ENCODE measurements around the gene ABCD1. TPM values are rescaled to one million over a fixed set of nuclear protein-coding genes. Genes with fewer than 3 reads are reported as not detected.
"Not testable (repeated sequence)": the region's sequence is repeated elsewhere in the genome, so short reads cannot be mapped to it uniquely, and the experiment has no call there.

Gene ABCD1
- total RNA-seq, 1 donor from 2014 or later = 12.6 TPM

DNA sequence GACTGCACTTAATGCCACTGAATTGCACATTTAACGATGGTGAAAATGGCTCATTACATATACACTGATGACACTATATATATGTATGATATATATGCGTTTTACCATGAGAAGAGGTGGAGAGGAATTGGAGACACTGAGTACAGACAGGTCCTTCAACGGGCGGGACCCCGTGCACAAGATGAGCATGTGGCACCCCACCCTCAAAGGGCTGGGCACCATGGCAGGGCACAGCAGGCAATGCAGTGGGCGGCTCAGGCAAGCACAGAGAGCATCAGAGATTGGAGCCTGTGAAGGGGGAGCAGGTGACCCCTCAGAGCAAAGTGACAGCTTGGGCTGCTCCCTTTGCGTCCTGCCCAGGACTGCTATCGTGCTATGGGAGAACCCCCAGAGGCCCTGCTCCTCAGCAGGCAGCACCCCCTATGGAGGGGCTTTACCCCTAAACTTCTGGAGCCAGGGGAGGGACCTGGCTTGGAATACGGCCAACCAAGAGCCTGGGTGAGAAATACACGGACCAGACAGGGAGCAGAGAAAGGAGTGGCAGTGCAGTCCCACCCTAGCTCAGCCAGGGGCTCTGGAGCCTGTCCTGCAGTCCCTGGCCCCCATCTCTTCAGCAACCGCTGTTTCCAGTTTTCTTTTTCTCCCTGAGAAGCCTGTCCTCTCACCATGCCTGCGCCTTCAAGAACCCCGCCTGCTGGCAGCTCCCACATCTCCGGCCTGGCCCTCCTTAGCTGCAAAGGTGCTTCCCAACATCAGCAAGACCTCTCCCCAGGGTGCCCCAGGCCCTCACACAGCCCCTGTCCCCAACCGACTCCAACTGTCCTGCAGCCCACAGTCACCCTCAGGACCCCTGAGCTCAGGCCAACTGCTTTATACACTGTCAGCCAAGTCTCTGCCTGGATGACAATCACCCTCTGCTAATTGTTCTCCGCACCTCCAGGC lies 26.5 kb upstream of the ABCD1 start:
- no peak overlapping the region for H3K4me3 ChIP-seq (ENCODE audit: low read depth, low read length)
- no peak for DNase-seq (ENCODE audit: low read depth)
- TF ChIP-seq, protein P1, sequence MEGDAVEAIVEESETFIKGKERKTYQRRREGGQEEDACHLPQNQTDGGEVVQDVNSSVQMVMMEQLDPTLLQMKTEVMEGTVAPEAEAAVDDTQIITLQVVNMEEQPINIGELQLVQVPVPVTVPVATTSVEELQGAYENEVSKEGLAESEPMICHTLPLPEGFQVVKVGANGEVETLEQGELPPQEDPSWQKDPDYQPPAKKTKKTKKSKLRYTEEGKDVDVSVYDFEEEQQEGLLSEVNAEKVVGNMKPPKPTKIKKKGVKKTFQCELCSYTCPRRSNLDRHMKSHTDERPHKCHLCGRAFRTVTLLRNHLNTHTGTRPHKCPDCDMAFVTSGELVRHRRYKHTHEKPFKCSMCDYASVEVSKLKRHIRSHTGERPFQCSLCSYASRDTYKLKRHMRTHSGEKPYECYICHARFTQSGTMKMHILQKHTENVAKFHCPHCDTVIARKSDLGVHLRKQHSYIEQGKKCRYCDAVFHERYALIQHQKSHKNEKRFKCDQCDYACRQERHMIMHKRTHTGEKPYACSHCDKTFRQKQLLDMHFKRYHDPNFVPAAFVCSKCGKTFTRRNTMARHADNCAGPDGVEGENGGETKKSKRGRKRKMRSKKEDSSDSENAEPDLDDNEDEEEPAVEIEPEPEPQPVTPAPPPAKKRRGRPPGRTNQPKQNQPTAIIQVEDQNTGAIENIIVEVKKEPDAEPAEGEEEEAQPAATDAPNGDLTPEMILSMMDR (conservative IDR thresholded peaks at IDR 0.05; ENCODE audit: low read depth, low read length) = no peak

DNA sequence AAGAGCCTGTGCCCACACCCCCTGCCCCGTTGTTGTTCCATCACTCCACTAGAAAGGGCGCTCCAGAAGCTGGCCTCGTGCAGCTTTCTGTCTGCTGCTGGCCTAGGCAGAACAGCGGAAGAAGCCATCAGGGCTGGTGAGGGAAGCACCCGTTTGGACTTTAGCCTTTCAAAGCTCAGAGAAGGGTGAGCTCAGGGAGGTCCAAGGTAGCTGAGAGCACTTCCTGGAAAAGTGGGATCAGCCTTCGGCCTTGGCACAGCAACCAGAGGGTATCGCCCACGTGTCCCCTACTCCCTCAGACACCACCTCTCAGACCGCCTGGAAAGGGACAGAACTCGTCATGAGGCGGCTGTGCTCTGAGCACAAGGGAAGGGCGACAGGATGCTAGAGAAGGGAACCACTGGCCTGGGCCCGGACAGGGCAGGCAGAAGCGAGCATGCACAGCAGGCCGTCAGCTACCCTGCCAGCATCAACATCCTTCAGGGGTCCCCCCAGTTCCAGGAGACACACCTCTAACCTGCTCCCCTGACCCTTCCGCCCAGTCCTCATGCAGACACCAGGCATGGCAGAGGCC lies 25.4 kb upstream of the ABCD1 start:
- DNase-seq (ENCODE audit: low read depth); H3K4me3 ChIP-seq (ENCODE audit: low read depth, low read length): not testable (repeated sequence)

DNA sequence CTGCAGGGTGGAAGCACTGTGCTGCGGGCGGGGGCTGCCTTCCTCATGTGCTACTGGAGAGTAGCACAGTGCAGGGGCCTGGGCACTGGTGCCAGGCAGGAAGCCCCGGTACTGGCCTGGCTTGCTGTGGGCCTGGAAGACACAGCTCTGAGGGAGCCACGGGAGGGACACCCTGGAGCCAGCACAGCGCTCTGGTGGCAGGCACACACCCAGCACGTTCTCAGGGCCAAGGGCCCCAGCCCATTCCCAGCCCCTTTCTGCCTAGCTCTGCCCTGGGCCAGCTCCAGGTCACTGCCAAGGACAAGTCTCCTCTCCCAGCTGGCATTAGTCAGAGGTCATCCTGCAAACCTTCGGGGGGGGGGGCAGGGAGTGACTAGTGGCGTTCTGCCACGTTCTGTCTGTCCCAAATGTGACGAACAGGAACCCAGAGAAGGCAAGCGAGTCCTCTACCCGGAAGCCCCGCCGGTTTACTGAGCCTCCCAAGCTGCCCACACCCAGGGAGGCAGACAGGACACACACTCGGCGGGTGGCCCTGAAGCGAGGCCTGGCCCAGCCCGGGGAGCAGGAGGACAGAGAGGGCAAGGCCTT lies 24.8 kb upstream of the ABCD1 start:
- not testable (repeated sequence) for H3K4me3 ChIP-seq (ENCODE audit: low read depth, low read length); DNase-seq (ENCODE audit: low read depth)

DNA sequence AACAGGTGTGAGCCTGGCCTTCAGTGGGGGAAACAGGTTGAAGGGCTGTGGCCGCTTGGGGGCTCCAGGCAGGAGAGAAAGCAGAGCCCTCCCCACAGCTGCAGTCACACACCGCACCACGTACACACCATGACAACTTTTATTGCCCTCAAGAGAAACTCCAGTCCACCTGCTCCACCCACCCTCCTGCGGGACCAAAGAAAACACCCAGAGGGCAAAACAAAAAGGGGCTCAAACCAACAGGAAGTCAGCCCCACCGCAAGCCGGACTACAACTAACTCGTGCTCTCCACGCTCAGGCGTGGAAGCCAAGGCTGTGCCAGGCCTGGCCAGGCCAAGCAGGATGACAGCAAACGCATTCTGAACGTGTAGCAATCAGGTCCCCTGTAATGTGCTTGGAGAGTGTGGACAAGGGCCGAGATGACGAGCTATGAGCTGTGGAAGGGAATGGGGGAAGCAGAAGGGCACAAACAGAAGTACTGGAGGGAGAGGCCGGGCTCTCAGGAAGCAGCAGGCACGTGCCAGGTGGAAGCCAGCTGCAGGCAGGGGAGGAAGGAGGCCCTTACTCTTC lies 24.2 kb upstream of the ABCD1 start:
- TF ChIP-seq, protein P1 (conservative IDR thresholded peaks at IDR 0.05; ENCODE audit: low read depth, low read length) = no peak
- no peak for DNase-seq (ENCODE audit: low read depth)
- H3K4me3 ChIP-seq (ENCODE audit: low read depth, low read length) = no peak overlapping the region

DNA sequence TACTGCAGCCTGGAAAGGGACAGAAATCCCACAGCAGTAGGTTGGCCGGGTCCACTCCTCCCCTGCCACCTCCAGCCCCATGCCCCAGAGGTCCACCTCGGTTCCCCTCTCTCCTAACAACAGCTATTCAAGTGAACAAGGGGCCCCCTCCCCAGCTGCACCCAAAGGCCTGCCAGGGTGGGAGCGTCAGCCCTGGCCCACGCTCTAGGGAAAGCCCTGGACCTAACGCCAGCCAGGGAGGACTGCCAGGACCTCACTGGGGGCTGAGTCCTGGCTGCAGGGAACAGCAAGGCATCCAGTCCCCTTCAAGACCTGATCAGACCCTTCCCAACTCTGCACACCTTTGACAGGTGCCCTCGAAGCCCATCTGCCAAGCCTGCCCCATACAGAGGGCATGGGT lies 23.7 kb upstream of the ABCD1 start:
- H3K4me3 ChIP-seq (ENCODE audit: low read depth, low read length) = no peak overlapping the region
- TF ChIP-seq, protein P1 (conservative IDR thresholded peaks at IDR 0.05; ENCODE audit: low read depth, low read length) = no peak
- no peak for DNase-seq (ENCODE audit: low read depth)

DNA sequence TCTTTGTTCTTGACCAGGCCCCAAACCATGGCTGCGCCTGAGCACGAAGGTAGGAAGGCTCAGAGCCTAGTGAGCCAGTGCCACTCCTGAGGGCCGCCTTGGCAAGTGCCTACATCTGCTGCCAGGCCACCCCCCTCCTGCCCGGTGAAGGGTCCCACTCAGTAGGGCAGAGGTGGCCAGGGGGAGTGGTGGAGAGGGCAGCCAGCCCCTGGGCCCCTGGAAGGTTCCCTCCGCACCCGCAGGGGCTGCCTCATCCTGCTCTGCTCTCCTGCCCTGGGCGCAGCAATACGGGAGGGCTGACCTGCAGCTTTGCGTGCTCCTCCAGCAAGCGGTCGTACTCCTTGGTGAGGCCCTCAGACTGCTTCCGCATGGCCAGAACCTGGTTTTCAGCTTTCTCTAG lies 22.9 kb upstream of the ABCD1 start:
- no peak for DNase-seq (ENCODE audit: low read depth)
- TF ChIP-seq, protein P1 (conservative IDR thresholded peaks at IDR 0.05; ENCODE audit: low read depth, low read length) = no peak
- H3K4me3 ChIP-seq (ENCODE audit: low read depth, low read length) = no peak overlapping the region

DNA sequence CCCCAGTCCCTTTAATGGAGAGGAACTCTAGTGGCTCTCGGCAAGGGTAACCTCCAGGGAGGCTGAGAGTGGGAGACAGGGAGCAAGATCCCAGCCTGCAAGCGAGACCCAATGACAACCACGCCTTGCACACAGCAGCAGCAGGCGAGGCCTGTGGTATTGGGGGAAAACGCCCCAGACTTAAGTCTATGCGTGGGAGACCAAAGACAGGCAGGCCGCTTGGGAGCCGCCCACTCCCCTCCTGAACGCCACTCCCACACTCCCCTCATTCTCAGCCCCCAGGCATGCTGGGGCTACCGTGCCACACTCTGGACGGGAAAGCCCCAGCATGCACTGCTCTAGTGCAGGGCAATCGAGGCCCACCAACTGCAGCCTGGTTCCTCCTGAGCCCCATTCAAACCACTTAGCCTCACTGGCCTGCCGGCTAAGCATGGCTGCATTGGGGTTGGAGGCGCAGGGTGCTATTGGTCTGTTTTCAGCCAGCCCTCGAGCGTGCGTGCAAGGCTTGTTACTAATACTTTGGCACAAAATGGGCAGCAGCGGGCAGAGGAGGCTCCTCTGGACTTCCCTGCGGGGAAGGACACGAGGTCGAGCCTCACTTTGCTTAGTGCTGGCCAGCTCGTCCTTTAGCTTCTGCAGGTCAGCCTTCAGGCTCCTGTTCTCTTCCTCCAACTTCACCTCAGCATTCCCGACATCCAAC lies 22.2 kb upstream of the ABCD1 start:
- DNase-seq (ENCODE audit: low read depth) = no peak
- H3K4me3 ChIP-seq (ENCODE audit: low read depth, low read length) = no peak overlapping the region
- TF ChIP-seq, protein P1 (conservative IDR thresholded peaks at IDR 0.05; ENCODE audit: low read depth, low read length) = no peak
